GM21447 (cell line): Measurements from ENCODE around the gene ARID2.

Experiments
- ATAC-seq: cut with Tn5 transposase; IDR thresholded peaks from one replicate; pipeline ENCODE4 v1.9.1; 2021; ENCODE audit not compliant: unreplicated experiment

The ARID2 gene

DNA sequence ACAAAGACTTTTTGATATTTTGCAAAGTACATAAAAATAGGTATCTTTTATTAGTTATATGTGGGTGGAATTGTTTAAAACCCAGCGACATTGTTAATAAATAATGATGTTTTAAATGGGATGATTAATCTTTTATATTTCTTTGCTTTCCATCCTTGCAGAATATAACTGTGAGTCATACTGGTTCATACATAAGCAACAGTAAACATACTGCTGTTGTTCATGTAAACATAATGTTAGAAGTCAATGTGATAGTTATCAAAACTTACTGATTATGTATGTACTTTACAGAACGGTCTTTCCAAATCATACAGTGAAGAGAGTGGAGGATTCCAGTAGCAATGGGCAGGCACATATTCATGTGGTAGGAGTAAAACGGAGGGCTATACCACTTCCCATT, 119.8 kb downstream of the ARID2 start:
- no peak for ATAC-seq

- no peak for ATAC-seq
Measured at GRCh38 chr12:45850302-45850701, 120.8 kb downstream of the ARID2 start.

- ATAC-seq, result no peak
Measured at GRCh38 chr12:45852508-45852907, 123.0 kb downstream of the ARID2 start.

GRCh38 chr12:45853550-45853949, 124.0 kb downstream of the ARID2 start:
- no peak for ATAC-seq

DNA sequence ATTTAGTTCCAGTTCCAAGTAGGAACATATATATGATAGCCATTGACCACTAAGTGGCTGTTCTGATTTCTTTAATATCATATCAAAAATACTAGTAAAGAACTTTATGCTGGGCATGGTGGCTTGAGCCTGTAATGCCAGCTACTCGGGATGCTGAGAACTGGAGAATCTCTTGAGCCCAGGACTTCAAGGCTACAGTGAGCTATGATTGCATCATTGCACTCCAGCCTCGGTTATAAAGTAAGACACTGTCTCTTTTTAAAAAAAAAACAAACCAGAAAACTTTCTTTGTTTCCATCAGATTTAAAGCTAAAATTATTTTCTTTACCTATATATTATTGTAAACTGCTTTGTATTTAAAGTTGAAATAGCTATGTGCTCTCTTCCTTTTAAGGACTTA, 133.8 kb downstream of the ARID2 start:
- ATAC-seq, result no peak

DNA sequence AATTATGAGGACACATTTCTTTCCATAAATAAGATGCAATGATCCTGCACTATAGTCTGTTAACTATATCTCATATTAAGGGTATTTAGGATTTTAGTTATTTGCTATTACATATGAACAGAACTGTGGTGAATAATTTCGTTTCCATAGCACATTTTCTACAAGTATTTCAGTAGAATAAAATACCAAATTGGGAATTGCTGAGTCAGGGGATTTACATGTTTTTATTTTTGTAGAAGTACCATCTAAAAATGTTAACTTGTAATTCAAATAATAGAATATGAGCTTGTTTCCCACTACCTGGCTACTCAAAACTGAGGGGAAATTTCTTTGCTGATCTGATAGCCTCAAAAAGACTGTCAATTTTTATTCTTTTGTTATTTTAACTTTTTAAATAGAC, 136.8 kb downstream of the ARID2 start:
- ATAC-seq, result no peak

- ATAC-seq, result no peak
Measured at GRCh38 chr12:45872446-45872845, 142.9 kb downstream of the ARID2 start.

DNA sequence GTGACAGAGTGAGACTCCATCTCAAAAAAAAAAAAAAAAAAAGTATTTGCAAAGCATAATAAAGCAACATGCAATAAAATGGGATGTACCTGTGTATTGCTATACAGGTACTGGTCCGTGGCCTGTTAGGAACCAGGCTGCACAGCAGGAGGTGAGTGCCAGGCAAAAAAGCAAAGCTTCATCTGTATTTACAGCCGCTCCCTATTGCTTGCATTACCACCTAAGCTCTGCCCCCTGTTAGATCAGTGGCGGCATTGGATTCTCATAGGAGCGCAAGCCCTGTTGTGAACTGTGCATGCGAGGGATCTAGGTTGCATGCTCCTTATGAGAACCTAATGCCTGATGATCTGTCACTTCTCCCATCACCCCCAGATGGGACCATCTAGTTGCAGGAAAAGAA, 147.6 kb downstream of the ARID2 start:
- ATAC-seq, result no peak

- ATAC-seq, result no peak
Measured at GRCh38 chr12:45878630-45879255, 149.2 kb downstream of the ARID2 start.

DNA sequence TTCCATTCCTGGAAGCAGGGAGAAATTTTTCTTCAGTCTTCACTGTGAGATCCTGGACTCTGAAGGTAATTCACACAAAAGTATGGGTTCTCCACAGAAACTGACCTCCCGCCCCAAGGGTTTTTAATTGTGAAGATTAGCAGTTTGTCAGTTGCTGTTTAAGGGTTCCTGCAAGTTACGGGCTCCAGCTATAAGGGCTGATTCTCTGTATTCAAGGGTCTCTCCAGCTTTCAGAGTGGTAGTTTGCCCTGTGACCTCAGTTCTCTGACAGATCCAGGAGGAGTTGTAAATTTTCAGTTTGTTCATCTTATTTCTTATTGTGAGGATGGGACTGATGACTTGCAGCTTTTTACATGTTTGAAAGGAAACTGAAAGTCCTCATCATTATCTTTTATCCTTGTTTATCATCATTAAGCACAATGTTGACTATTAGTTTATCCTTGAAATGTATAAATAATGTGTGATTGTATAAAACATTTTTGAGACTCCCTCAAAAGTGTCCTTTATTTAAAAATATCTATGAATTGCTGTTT, 149.9 kb downstream of the ARID2 start:
- no peak for ATAC-seq

GRCh38 chr12:45880533-45880932, 151.0 kb downstream of the ARID2 start:
- no peak for ATAC-seq

DNA sequence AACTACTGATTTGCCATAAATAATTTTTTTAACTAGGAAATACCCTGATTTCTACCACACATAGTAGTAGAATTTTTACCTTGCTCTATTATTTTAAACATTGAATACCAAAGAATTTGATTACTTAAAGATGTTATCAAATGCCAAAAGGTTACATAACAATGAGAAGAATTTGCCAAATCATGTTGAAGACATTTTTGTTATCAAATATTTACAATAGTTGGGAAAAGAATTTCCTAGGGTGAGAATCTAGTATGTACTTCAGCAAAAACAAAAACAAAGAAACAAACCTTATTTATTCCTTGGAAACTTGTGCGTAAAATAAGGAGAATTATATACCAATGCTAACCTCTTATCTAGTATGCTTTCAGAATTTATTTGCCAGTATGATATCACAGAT, 153.7 kb downstream of the ARID2 start:
- no peak for ATAC-seq

- ATAC-seq, result no peak
Measured at GRCh38 chr12:45886685-45887084, 157.2 kb downstream of the ARID2 start.

- ATAC-seq, result no peak
Measured at GRCh38 chr12:45887544-45887943, 158.0 kb downstream of the ARID2 start.

DNA sequence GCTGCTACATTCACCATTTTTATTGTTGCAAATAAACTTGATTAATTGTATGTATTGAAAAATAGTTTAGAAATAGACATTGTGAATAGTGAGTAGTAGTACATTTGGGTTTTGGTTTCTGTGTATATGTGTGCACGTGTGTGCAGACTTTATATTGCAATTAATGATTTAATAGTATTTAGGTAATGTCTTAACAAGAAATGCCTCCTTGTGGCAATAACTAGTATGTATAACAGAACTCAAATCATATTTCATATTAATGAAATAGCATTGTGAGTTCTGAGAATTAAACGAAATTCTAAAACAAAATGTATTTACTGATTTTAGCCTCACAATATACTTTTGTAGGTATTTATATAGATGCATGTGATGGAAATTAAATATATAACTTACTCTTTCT, 160.8 kb downstream of the ARID2 start:
- no peak for ATAC-seq

- ATAC-seq, result no peak
Measured at GRCh38 chr12:45893240-45893639, 163.7 kb downstream of the ARID2 start.

DNA sequence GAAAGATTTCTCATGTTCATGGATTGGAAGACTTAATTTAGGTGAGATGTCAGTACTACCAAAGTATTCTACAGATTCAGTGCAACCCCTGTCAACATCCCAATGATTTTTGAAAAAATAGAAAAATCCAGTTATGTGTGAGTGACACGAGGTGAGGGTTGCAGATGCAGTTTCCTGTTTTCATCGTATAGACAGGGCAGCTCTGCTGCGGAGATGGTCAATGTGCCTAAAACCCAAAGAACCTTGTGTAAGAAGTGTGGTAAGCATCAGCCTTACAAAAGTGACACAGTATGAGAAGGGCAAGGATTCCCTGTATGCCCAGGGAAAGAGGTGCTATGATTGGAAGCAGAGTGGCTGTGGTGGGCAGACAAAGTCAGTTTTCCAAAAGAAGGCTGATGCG, 166.5 kb downstream of the ARID2 start:
- no peak for ATAC-seq

DNA sequence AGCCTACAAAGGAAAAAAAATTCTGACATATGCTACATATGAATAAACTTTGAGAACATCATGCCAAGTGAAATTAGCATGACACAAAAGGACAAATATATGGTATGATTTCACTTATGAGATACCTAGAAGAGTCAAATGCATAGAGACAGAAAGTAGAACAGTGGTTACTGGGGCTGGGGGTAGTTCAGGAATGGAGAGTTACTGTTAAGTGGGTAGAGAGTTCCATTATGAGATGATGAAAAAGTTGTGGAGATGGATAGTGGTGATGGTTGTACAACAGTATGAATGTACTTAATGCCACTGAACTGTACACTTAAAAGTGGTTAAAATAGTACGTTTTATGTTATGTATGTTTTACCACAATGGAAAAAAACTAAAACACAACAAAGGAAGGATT, 168.6 kb downstream of the ARID2 start:
- ATAC-seq, result no peak

DNA sequence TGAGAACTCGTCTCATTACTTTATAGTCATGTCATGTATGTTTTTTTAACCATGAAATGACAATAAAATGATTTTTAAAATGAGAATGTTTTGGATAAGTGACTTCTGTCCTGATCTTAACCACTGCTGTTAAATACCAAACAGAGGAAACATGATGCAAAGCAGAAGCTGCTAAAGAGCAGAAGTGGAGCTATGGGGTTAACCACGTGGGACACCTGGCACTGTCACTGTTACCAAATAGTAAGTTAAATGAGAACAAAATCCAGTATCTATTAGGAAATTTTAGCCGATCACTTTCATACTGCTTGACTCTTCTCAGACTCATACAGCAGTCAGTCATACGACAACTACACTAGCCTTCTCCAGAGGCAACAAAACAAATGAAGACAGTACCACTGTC, 178.4 kb downstream of the ARID2 start:
- no peak for ATAC-seq

DNA sequence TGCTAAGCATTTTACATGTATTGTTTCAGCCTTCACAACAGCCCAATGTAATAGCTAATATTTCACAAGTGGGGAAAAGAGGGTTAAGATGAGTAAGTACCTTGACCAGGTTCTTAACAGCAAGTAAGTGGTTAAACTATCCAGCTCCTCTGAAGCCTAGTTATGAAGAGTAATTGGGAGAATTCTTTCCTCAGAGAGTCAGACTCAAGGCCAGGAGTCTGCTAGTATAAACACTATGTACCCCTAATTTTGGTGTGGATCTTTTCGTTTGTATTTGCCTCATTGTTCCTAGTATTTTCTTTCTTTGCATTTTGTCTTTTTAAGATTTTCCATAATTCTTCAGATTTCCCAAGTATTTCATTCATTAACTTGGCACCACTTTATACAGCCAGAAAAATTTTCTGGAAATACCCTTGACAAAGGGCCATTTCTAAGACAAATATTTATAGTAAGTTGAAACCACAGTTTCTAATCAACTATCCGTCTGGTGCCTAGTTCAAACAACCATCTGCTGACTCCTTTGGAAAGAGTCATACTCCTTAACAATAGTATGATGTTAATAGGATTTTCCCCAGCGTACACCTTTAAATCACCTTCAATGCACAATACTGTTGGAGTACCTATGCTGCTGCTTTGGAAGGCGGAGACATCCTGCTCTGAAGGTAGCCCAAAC, 179.7 kb downstream of the ARID2 start:
- ATAC-seq, result no peak

DNA sequence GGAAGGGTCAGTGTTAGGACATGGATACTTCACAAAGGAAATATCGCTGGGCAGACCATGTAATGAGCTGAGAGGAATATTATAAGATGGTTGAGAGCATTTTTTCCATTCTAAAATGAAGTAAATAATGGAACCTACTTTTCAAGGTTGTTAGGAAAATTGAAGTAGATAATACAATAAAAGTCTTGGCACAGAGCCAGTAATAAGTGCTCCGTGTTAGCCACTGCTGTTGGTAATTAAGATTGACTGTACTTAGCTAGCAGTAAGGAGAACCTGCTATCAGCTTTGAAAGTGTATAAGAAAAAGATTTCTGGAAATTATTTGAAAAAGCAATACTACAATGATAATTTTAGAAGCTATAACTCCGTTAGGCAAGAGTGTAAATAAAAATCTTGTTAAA, 183.3 kb downstream of the ARID2 start:
- no peak for ATAC-seq

DNA sequence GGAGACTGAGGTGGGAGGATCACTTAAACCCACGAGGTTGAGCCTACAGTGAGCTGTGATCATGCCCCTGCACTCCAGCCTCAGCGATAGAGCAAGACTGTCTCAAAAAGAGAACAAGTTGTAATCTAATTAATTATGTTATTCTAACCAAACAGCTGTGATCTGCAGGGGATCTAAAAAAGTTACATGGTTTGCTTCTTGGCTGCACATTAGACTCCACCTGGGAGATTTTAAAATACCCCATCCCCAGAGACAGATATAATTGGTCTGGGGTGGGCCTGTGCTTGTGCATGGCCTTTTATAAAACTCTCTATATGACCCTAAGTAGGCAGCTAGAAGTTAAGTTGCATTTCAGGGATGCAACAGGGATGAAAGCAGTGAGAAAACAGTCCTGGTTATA, 184.1 kb downstream of the ARID2 start:
- ATAC-seq, result no peak

GRCh38 chr12:45914090-45914489, 184.6 kb downstream of the ARID2 start:
- ATAC-seq, result no peak
